ENCODE data around the gene DEGS2. TPM values are rescaled to one million over a fixed set of nuclear protein-coding genes. Genes with fewer than 3 reads are reported as not detected.

The DEGS2 gene
- total RNA-seq, 1 donor from 2014 or later, result 0.34 TPM

DNA sequence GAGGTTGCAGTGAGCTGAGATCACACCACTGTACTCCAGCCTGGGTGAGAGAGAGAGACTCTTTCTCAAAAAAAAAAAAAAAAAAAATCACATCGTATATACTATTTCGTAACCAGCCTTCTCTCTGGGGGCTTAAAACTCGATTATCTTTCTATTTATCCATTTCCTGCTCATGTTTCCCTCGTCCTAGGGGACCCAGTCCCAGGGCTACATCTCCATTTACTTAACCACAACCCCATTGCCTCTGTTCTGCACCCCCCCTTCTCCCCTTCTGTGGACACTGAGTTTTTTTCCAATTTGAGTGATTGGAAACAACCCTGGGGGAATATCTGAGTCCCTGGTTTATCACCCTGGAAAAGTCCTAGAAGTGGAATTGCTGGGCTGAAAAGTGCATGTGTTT is 43.3 kb upstream of the DEGS2 start:
- no peak for DNase-seq
- TF ChIP-seq, protein P1, sequence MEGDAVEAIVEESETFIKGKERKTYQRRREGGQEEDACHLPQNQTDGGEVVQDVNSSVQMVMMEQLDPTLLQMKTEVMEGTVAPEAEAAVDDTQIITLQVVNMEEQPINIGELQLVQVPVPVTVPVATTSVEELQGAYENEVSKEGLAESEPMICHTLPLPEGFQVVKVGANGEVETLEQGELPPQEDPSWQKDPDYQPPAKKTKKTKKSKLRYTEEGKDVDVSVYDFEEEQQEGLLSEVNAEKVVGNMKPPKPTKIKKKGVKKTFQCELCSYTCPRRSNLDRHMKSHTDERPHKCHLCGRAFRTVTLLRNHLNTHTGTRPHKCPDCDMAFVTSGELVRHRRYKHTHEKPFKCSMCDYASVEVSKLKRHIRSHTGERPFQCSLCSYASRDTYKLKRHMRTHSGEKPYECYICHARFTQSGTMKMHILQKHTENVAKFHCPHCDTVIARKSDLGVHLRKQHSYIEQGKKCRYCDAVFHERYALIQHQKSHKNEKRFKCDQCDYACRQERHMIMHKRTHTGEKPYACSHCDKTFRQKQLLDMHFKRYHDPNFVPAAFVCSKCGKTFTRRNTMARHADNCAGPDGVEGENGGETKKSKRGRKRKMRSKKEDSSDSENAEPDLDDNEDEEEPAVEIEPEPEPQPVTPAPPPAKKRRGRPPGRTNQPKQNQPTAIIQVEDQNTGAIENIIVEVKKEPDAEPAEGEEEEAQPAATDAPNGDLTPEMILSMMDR (IDR thresholded peaks at IDR 0.05; ENCODE audit: partially characterized antibody, unreplicated experiment), result no peak
- Mint-ChIP-seq H3K27me3 (ENCODE audit: unreplicated experiment) (peaks cover 2% of the 10 kb centered on the region), H3K4me1 (ENCODE audit: low read depth, unreplicated experiment) (no peaks in the 10 kb centered on the region), H3K4me3 (ENCODE audit: unreplicated experiment) (no peak overlapping the region), H3K27ac (ENCODE audit: unreplicated experiment) (no peak overlapping the region), H3K9me3 (ENCODE audit: unreplicated experiment) (no peaks in the 10 kb centered on the region), H3K36me3 (ENCODE audit: unreplicated experiment) (peaks cover 3% of the 10 kb centered on the region)

DNA sequence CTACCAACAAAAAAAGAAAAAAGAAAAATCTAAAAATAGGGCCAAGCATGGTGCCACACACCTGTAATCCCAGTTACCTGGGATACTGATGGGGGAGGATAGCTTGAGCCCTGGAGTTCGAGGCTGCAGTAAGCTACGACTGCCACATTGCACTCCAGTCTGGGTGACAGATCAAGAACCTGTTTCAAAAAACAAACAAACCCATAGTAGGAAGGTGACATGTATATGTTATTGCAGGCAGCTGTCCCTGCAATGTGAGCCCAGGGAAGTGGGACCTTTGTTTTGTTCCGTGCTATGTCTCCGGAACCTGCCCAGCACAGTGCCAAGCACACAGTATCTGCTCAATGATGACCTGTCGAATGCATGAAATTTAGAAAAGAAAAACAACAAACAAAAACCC is 42.3 kb upstream of the DEGS2 start:
- Mint-ChIP-seq H3K27ac (ENCODE audit: unreplicated experiment) (no peak overlapping the region), H3K36me3 (ENCODE audit: unreplicated experiment) (peaks cover 3% of the 10 kb centered on the region), H3K9me3 (ENCODE audit: unreplicated experiment) (no peaks in the 10 kb centered on the region), H3K4me3 (ENCODE audit: unreplicated experiment) (no peak overlapping the region), H3K27me3 (ENCODE audit: unreplicated experiment) (peaks cover 2% of the 10 kb centered on the region), H3K4me1 (ENCODE audit: low read depth, unreplicated experiment) (no peaks in the 10 kb centered on the region)
- TF ChIP-seq, protein P1 (IDR thresholded peaks at IDR 0.05; ENCODE audit: partially characterized antibody, unreplicated experiment), result no peak
- DNase-seq, result no peak

DNA sequence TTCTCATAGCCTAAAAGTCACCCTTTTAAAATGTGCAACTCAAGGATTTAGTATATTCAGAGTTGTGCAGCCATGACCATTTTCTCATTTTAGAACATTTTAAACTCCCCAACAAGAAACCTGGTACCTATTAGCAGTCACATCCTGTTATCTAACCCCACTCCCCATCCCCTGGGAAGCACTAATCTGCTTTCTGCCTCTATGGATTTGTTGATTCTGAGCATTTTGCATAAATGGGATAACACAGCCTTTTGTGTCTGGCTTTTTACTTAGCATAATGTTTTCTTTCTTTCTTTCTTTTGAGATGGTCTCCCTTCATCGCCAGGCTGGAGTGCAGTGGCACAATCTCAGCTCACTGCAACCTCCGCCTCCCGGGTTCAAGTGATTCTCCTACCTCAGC is 40.9 kb upstream of the DEGS2 start:
- Mint-ChIP-seq H3K9me3 (ENCODE audit: unreplicated experiment) (no peaks in the 10 kb centered on the region), H3K4me1 (ENCODE audit: low read depth, unreplicated experiment) (no peaks in the 10 kb centered on the region), H3K36me3 (ENCODE audit: unreplicated experiment) (no peaks in the 10 kb centered on the region), H3K4me3 (ENCODE audit: unreplicated experiment) (no peak overlapping the region), H3K27me3 (ENCODE audit: unreplicated experiment) (peaks cover 2% of the 10 kb centered on the region), H3K27ac (ENCODE audit: unreplicated experiment) (no peak overlapping the region)
- no peak for DNase-seq
- TF ChIP-seq, protein P1 (IDR thresholded peaks at IDR 0.05; ENCODE audit: partially characterized antibody, unreplicated experiment), result no peak

DNA sequence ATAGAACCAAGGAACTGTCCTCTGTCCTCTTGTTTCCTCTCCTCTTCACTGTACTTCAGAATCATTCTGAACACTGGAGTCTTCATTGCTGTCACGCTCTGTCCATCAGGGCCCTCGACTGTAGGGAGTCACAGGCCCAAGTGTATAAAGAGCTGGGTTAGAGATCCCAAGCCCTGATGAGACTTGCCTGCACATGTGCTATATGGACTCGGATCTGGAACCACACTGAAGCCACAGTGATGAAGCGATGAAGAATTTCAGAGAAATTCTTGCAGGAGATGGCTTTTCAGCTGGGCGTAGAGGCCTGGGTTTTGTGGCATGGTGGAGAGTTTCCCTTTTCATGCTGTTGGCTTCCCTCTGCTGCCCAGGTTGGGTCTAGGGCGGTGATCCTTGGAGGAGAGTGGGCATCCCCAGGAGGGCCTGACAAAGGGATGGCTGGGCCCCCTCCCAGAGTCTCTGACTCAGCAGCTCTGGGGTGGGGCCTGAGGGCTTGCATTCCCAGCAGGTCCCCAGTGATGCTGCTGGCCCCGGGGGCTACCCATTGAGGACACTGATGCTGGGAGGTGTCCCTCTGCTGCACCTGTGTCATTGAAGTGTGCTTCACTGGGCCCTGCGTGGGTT is 39.9 kb upstream of the DEGS2 start:
- no peak overlapping the region for H3K4me3 Mint-ChIP-seq (ENCODE audit: unreplicated experiment)
- TF ChIP-seq, protein P1 (IDR thresholded peaks at IDR 0.05; ENCODE audit: partially characterized antibody, unreplicated experiment), result no peak
- DNase-seq, result no peak
- no peaks in the 10 kb centered on the region for H3K4me1 Mint-ChIP-seq (ENCODE audit: low read depth, unreplicated experiment)
- no peak overlapping the region for H3K27ac Mint-ChIP-seq (ENCODE audit: unreplicated experiment)
- H3K27me3 Mint-ChIP-seq (ENCODE audit: unreplicated experiment), result peaks cover 2% of the 10 kb centered on the region
- peaks cover under 1% of the 10 kb centered on the region for H3K9me3 Mint-ChIP-seq (ENCODE audit: unreplicated experiment)
- H3K36me3 Mint-ChIP-seq (ENCODE audit: unreplicated experiment), result no peaks in the 10 kb centered on the region

DNA sequence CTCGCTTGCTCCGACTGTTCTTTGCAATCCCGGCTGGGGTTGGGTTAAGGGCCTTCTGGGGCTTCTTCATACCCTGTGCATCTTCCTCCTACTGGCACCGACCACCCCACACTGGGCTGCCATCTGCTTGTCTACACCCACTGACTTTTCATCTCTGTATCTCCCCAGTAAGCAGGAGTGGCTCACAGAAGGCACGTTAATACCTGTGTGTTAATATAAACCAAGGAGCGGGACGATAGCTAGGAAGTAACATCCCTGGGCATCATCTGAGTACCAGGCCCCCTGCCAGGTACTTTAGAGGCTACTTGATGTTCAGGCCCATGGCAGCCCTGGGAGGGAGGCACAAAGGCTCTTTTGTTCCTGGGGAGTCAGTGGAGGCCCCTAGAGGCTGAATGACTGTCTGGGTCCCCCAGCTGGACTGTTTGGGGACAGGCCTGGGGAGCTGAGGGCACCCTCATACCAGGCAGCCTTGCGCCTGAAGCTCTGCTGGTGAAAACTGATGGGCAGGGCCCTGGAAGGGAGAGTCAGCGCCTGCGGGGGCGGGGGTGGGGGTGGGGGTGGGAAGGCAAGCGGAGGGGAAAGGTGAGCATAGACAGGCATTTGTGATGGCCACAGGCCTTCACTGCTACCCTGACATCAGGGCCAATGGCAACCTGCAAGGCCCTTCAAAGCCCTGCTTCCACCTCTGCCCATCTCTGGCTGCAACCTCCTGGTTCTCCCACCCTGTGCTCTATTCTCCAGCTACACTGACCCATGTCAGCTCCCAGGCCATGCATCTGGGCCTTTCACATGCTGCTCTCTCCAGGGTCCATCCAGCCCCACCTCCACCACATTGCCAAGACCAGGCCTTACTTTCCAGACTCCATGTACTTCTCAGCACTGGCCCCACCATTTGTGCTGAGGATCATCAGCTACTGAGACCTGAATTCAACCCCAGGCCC is 34.2 kb upstream of the DEGS2 start:
- Mint-ChIP-seq H3K9me3 (ENCODE audit: unreplicated experiment) (peaks cover 2% of the 10 kb centered on the region), H3K4me3 (ENCODE audit: unreplicated experiment) (peak overlapping the region; percentile 77), H3K27ac (ENCODE audit: unreplicated experiment) (peak overlapping the region; percentile 45), H3K27me3 (ENCODE audit: unreplicated experiment) (peaks cover 1% of the 10 kb centered on the region), H3K4me1 (ENCODE audit: low read depth, unreplicated experiment) (no peaks in the 10 kb centered on the region), H3K36me3 (ENCODE audit: unreplicated experiment) (no peaks in the 10 kb centered on the region)
- TF ChIP-seq, protein P1 (IDR thresholded peaks at IDR 0.05; ENCODE audit: partially characterized antibody, unreplicated experiment), result no peak
- DNase-seq, result no peak
